HL-60 (cell line): ENCODE results near the gene GAS2.

Experiments used
- GABPA ChIP-seq: IDR thresholded peaks from 2 replicates; pipeline ENCODE4 v1.6.1; 2012; ENCODE audit warnings: low read depth
- POLR2AphosphoS5 ChIP-seq: IDR thresholded peaks from 2 replicates; pipeline ENCODE4 v1.6.1; 2012; ENCODE audit warnings: low read depth
- REST ChIP-seq: IDR thresholded peaks from 2 replicates; pipeline ENCODE4 v1.6.1; 2012; ENCODE audit warnings: low read depth; ENCODE audit not compliant: insufficient replicate concordance
- TF ChIP-seq, protein P1 (sequence below): IDR thresholded peaks from one replicate; pipeline ENCODE4 v1.5.1; 2011; ENCODE audit warnings: low read length, control low read depth, inconsistent platforms; ENCODE audit not compliant: insufficient read depth

DNA sequence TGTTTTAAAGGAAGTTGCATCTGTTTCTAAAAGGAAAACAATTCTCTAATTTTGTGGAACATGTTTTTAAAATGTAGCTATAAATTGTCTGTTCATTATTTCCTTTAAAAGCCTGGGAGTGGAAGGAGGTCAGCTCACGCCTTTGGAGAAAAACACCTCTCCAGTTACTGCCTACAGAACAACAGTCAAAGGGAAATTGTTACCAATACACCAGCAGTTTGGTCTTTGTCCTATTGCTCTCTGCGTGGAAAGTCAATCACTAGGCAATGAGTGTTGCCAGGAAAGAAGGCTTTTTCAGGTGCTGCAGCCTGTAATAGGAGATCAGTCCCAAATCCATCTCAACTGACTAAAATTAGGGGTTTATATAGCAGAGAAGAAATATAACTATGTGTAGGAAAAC, 141.0 kb downstream of the GAS2 start:
- TF ChIP-seq, protein P1, sequence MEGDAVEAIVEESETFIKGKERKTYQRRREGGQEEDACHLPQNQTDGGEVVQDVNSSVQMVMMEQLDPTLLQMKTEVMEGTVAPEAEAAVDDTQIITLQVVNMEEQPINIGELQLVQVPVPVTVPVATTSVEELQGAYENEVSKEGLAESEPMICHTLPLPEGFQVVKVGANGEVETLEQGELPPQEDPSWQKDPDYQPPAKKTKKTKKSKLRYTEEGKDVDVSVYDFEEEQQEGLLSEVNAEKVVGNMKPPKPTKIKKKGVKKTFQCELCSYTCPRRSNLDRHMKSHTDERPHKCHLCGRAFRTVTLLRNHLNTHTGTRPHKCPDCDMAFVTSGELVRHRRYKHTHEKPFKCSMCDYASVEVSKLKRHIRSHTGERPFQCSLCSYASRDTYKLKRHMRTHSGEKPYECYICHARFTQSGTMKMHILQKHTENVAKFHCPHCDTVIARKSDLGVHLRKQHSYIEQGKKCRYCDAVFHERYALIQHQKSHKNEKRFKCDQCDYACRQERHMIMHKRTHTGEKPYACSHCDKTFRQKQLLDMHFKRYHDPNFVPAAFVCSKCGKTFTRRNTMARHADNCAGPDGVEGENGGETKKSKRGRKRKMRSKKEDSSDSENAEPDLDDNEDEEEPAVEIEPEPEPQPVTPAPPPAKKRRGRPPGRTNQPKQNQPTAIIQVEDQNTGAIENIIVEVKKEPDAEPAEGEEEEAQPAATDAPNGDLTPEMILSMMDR = no peak
- no peak for TF ChIP-seq REST
- no peak for TF ChIP-seq POLR2AphosphoS5
- TF ChIP-seq GABPA = no peak
